GM21526 (cell line): ENCODE measurements around the gene GNG7.
"Not testable (repeated sequence)": the region's sequence is repeated elsewhere in the genome, so short reads cannot be mapped to it uniquely, and the experiment has no call there.

Experiments
- ATAC-seq: cut with Tn5 transposase; IDR thresholded peaks from one replicate; pipeline ENCODE4 v1.9.1; 2021; ENCODE audit warnings: moderate library complexity; ENCODE audit not compliant: unreplicated experiment, low FRiP score

Gene GNG7

DNA sequence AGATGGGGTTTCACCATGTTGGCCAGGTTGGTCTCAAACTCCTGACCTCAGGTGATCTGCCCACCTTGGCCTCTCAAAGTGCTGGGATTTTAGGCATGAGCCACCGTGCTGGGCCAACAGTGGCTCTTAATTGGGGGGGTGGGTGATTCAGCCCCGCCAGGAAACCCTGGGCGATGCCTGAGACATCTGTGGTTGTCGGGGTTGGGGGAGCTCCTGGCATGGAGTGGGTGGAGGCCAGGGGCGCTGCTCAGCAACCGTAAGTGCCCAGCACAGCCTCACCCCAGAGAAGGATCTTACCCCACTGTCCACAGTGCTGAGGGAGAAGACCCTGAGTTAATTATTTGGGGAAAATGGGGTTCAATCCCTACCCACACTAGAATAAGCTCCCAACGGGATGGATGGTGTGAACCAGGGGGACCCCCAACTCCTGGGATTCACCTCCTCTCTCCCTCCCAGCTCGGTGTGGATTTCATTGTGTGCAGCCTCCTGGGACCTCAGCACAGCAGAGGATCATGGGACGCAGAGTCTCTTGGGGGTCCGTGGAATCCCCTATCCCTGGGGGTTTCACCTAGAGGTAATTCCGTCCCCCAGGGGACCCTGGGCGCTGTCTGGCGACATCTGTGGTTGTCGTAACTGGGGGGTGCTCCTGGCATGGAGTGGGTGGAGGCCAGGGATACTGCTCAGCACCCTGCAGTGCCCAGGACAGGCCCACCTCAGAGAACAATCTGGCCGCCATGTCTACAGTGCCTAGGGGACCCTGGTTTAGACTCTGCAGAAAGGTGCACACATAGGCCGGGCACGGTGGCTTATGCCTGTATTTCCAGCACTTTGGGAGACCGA is 157.7 kb downstream of the GNG7 start:
- ATAC-seq, result no peak

DNA sequence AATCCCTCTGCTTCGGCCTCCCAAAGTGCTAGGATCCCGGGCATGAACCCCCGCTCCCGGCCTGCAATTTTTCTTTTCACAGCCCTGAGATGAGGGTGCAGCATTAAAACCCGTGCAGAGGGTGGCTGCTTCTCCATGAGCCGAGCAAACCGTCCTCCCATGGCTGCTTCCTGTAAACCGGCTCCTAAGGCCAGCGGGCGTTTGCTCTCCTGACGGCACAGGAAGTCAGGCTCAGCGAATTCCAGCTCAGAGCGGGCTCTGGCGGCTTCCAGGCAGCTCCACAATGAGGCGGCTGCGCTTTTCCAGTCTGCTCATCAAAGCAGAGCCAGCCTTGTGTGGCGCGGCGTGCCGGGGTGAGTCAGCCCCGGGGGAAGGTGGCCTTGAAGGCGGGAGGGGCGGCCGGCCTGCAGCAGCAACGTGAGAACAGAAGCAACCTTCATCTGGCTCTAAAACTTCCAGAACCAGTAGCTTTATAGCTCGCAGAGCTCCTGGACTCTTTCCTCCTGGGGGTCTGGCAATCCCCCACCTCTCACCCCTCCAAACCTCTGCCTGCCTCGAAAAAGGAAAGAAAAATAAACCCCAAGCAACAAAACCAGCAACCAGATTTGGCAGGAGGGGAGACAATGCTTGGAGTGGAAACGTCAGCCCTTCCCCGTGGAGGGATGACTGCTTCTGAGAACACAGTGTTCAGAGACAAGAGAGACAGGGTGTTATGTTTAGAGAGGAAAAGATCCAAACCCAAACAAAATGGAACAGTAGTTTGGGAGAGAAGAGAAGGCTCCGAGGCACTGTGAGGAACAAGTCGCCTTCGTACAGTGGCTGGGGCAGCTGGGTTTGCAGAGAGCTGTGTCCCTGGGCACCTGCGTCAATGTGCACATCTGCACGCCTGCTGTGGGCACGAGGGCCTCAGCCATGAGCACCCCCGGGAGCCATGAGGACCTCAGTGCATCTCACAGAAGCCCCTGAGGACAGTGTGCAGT is 158.7 kb downstream of the GNG7 start:
- no peak for ATAC-seq

DNA sequence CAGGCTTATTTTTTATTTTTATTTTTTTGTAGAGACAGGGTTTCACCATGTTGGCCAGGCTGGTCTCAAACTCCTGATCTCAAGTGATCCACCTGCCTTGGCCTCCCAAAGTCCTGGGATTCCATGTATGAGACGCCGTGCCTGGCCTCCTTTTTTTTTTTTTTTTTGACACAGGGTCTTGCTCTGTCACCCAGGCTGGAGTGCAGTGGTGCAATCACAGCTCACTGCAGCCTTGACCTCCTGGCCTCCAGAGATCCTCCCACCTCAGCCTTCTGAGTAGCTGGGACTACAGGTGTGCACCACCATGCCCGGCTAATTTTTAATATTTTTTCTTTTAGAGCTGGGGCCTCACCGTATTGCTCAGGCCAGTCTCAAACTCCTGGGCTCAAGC is 159.4 kb downstream of the GNG7 start:
- ATAC-seq, result not testable (repeated sequence)

DNA sequence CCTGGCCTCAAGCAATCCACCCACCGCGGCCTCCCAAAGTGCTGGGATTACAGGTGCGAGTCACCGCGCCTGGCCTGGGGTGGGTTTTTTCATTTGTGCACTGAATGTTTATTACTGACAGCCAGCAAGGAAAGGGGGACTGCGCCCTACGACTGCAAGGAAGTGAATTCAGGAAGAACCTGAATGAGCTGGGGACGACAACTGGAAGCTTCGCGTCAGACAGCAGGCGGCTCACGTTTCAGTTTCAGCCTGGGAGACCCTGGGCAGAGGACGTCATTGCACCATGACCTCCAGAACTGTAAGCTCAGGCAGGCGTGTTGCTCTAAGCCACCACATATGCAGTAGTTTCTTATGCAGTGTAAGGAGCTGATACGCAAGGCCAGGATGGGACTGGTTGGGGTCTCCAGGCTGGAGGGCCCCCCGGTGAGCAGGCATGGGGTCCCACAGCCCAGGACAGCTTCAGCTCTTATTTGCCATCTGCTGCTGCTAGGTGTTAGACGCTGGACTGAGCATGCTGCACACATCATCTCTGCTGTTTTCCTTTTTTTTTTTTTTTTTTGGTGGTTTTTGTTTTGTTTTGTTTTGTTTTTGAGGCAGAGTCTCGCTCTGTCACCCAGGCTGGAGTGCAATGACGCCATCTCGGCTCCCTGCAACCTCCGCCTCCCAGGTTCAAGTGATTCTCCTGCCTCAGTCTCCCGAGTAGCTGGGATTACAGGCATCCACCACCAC is 160.0 kb downstream of the GNG7 start:
- ATAC-seq, result no peak

DNA sequence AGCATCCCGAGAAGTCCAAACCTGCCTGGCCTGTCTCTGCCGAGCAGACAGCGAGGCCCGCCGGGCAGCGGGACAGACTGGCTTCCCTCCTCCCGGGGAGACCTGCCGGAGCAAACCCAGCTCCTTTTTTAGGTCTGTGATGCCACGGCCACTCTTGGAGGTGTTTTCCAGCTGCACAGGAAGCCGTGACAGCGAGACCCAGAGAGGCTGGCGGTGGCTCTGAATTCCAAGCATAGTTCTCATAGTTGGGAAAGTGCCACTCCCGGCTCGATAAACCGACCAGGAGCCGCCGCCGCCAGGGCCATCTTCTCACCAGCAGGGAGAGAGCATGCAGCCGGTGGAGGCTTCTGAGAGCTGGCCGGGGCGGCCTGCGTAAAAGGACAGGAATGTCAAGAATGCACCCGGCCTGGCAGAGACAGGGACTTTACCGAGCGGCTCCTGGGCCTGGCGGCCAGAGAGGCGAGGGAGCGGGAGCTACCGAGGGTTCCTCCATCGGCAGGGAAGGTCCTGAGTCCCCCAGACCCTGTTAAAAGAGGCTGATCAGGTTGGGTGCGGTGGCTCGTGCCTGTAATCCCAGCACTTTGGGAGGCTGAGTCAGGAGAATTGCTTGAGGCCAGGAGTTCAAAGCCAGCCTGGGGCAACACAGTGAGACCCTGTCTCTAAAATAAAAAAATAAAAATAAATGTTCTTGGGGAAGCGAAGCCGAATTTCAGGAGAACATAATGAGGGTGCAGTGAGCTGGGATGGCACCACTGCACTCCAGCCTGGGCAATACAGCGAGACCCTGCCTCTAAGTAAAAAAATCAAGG is 161.6 kb downstream of the GNG7 start:
- no peak for ATAC-seq

DNA sequence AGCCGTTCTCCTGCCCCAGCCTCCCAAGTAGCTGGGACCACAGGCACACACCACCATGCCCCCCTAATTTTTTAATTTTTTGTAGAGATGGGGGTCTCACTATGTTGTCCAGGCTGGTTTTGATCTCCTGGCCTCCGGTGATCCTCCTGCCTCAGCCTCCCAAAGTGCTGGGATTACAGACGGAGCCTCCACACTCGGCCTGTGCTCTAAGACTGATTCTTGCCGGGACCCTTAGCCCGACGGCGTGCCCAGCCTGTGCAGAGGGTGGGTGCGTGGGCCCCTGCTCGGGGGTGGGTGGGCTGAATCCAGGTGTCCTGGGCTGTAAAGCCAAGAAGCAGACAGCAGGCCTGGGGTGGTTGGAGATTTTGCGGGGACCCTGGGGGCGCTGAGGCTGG is 162.2 kb downstream of the GNG7 start:
- ATAC-seq, result no peak

DNA sequence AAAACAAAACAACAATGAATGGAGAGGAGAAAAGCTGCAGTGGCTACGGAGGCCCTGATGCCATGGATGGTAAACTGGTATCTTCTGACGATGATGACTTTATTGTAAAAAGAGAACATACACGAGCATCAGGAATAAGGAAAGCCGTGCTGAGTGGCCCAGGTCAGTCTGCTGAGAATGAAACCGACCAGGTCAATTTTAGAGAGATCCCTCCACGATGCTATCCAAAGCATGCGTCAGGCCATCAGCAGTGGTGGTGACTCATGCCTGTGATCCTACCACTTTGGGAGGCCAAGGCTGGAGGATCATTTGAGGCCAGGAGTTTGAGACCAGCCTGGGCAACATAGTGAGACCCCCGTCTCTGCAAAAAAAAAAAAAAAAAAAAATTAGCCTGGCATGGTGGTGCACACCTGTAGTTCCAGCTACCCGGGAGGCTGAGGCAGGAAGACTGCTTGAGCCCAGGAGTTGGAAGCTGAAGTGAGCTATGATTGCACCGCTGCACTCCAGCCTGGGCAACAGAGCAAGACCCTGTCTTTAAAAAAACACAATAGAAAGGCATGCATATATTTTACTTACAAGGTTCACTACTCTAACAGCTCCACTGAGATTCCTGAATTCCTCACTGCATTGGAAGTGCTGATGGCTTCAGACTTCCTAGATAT is 164.3 kb downstream of the GNG7 start:
- ATAC-seq, result no peak

DNA sequence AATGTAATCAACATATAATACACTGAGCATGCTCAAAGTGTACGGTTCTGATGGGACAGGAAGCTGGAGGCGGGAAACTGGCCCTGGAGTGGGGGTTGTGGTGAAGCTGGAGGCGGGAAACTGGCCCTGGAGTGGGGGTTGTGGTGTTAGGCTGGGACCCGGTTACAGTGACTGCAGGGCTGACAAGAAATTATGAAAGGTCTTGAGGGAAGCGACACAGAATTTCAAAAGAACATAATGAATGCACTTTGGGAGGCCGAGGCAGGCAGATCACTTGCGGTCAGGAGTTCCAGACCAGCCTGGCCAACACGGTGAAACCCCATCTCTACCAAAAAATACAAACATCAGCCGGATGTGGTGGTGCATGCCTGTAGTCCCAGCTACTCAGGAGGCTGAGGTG is 164.9 kb downstream of the GNG7 start:
- not testable (repeated sequence) for ATAC-seq

DNA sequence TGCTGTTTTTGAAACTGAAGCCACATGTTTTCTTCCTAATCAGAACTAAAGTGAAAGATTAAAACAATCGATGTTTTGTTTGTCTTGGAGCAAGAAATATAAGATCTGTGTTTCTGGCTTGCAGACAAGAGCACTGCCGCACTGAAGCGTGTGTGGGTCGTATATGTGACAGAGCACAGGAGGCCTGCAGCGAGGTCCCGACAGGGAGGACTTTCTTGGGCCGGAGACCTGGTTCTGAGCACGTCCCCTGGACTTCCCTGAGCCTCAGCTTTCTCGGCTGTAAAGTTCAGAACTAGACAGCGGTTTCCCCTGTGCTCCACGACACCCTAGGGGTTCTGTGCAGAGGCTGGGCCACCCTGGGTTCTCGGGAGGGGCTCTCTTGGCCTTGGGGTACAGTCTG is 166.0 kb downstream of the GNG7 start:
- ATAC-seq, result no peak

DNA sequence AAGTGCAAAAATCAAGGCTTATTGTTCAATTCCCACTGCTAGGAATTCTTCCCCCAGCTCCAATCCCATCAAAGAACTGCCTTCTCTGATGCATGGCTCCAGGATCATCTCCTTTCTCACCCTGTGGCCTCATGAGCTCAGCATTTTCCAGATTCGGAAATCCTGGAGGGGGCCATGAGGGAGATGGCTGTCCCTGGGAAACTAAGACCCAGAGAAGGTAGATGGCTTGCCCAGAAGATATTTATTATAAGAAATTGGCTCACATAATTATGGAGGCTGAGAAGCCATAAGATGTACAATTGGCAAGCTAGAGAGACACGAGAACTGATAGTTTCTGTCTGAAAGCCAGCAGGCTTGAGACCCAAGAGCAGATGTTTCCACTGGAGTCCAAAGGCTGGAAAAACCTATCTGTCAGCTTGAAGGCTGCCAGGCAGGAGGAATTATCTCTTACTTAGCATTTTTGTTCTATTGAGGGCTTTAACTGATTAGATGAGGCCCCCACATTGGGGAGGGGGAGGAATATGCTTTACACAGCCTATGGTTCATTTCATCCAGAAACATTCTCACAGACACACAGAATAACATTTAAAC is 168.0 kb downstream of the GNG7 start:
- ATAC-seq, result no peak

DNA sequence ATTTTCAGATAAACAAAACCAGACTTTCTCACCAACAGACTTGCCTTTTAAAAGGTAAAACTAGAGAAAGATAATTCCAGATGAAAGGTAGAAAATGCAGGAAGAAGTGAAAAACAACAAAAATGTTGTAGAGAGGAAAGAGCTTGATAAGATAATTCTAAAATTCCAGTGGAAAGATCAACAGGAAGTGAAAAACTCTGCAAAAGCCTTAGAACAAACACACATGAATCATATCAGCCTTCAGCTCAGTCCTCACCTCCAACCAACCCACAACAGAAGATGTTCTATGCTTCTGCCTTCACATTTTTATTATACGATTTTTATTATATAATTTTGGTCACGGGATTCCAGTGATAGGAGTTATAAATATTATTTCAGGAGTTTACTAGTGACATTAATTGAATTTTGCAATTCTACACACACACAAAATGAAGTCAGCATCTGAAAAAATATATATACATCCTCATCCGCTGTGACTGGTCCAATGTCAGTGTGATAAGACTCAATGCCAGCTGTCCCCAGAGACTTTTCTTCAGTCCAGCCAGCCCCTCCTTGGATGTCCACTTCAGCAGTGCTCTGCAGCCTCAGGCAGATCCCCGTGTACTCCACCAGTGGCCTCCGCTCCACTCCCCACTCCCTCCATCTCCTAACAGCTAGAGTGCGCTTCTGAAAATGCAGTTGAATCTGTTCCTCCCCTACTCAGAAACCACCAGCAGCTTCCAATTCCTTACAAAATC is 168.6 kb downstream of the GNG7 start:
- ATAC-seq, result no peak

DNA sequence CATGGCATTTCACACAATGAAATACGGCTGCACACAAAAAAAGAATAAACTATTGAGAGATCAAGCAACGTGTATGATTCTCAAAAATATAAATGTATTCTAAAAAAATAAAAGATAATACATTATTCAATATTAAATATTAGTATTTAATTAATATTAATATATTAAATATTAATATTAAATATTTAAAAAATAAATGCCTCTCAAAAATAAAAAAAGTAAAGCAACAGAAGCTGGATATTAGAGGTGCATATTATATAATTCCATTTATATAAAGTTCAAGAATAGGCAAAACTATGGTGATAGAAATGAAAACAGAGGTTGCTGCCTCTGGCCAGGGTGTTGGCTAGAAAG is 169.4 kb downstream of the GNG7 start:
- ATAC-seq, result no peak

DNA sequence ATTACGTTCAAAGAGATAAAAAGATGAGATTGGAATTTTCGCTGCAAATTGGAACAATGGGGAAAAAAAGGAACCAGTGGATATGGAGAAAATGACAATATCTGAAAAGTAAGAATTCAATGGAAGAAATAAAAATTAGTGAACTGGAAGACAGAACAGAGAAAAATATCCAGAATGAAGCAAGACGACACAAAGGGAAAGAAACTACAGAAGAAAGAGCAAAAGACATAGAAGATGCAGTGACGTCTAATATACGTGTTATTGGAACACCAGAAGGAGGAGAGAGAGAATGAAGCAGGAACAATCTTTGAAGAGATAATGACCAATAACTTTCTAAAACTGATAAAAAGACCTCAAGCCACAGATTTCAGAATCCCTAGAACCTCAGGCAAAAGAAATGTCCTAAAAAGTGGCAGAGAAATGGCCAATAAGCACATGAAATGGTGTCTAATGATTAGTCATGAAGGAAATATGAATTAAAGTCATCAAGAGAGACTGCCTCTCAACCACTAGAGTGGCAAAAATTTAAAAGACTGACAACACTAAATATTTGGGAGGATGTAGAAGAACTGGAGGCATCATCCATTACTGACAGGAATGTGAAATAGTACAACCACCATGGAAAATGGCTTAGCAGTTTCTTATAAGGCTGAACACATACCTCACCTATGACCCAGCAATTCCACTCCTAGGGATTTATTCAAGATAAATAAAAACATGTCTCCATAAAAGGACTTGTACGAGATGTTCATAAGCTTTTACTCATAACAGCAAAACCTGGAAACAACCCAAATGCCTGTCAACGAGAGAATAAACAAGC is 170.0 kb downstream of the GNG7 start:
- no peak for ATAC-seq

DNA sequence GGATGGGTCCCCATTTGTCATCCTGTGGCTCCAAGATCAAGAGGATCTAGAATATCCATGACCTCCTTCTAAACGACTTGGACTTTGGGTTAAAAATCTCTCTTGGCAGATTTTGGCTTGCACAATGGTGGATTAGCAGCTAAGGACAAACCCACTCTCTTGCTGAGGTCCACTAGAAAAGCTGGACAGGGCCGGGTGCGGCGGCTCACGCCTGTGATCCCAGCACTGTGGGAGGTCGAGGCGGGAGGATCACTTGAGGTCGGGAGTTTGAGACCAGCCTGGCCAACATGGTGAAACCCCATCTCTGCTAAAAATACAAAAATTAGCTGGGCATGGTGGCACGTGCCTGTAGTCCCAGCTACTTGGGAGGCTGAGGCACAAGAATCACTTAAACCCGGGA is 172.6 kb downstream of the GNG7 start:
- ATAC-seq, result not testable (repeated sequence)

DNA sequence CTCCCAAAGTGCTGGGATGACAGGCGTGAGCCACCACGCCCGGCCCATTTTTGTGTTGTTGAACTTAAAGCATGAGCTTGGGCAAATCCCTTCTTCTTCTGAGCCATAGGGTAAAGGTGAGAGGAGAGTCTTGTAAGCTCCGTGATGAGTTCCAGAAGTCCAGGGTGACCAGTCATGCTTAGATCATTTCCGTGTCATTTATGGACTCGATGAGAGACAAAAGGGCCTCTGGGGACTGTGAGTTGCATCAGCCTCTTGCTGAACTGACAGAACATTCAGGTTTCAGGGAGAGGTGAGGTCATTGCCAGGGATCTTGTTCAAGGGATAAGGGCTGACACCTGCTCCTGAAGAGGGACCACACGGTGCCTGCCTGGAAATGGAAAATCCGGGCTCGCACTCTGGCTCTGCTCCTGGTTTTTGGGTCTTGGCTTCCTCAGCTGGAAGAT is 173.0 kb downstream of the GNG7 start:
- ATAC-seq, result no peak

DNA sequence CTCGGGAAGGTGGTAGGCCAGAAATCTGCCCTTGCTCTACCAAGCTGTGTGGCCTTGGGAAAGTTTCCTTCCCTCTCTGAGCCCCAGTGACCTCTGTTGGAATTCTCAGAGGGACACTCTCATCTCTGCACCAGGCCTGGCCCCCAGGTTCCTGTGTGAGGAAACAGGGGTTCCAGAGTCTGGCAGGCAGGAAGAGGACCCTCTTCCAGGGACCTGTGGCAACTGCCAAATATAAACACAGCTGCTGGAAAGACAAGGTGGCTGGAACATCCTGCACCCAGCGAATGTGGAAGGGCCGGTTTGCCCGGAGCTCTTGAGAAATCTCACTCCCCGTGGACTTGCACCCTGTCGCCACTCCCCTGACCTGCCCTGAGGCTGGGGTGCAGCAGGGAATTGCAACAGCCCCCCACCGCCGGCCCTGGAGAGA is 173.8 kb downstream of the GNG7 start:
- ATAC-seq, result no peak

DNA sequence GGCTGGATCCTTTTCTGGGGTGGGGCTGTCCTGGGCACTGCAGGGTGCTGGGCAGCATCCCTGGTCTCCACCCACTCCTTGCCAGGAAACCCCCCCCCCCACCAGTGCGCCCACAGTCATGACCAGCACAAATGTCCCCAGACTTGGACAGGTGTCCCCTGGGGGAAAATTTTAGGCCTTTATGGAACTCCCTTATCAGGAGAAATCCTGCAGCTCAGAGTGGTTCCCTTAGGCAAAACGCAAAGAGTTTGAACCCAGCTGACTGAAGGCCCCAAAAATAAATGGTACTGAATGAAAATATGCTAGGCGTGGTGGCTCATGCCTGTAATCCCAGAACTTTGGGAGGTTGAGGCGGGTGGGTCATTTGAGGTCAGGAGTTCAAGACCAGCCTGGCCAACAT is 174.8 kb downstream of the GNG7 start:
- no peak for ATAC-seq

DNA sequence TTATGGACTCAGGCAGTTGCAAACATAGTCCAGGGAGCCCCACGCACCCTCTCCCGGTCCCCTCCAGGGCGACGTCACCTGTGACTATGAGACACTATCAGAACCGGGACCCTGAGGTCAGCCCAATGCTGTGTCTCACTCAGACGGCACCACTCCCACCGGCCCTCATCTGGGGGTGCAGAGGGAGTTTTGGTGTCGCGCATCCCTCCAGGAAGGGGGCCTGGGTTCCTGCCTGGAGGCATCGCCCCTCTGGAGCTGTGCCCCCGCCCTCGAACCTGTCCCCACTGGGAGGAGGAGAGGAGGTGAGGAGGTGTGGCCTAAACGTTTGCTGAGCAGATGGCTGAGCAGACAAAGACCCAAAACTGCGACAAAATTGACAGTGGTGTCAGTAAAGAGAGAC is 175.3 kb downstream of the GNG7 start:
- no peak for ATAC-seq
